Retinal pigment epithelial cell (primary cell): ENCODE measurements around the gene TGM2.
"Not testable (repeated sequence)": the region's sequence is repeated elsewhere in the genome, so short reads cannot be mapped to it uniquely, and the experiment has no call there.

Experiments used
- DNase-seq: peaks from one replicate; pipeline ENCODE4 v3.0.0-alpha.2; 2010; ENCODE audit warnings: low read depth
- H3K4me3 ChIP-seq: 2 replicates; pipeline ENCODE4 v1.5.1; 2011; ENCODE audit warnings: mild to moderate bottlenecking, low read length, control low read depth, moderate library complexity
- CTCF ChIP-seq: conservative IDR thresholded peaks from 2 replicates; pipeline ENCODE4 v1.5.1; 2011; ENCODE audit warnings: low read depth, low read length, control low read depth, inconsistent platforms

Gene TGM2

GRCh38 chr20:38112261-38112929 is 52.7 kb downstream of the TGM2 start:
- no peak overlapping the region for H3K4me3 ChIP-seq
- no peak for TF ChIP-seq CTCF
- no peak for DNase-seq

GRCh38 chr20:38111366-38112232 is 53.5 kb downstream of the TGM2 start:
- H3K4me3 ChIP-seq: no peak overlapping the region
- TF ChIP-seq CTCF: no peak
- no peak for DNase-seq

- no peak overlapping the region for H3K4me3 ChIP-seq
- DNase-seq: no peak
- no peak for TF ChIP-seq CTCF
Measured at GRCh38 chr20:38110525-38111178, 54.4 kb downstream of the TGM2 start.

GRCh38 chr20:38109591-38110524 is 55.2 kb downstream of the TGM2 start:
- H3K4me3 ChIP-seq: no peak overlapping the region
- DNase-seq: peak; percentile 93
- TF ChIP-seq CTCF: no peak

- TF ChIP-seq CTCF: no peak
- no peak for DNase-seq
Measured at GRCh38 chr20:38108986-38109541, 56.0 kb downstream of the TGM2 start.

GRCh38 chr20:38108438-38108985 is 56.6 kb downstream of the TGM2 start:
- H3K4me3 ChIP-seq: no peak overlapping the region
- no peak for TF ChIP-seq CTCF
- DNase-seq: peak; percentile 79

More at GRCh38 chr20:38108986-38109541, 56.0 kb downstream of the TGM2 start:
- H3K4me3 ChIP-seq: no peak overlapping the region

- not testable (repeated sequence) for DNase-seq, H3K4me3 ChIP-seq
Measured at GRCh38 chr20:38107916-38108315, 57.2 kb downstream of the TGM2 start.

- not testable (repeated sequence) for DNase-seq, H3K4me3 ChIP-seq
Measured at GRCh38 chr20:38107386-38107785, 57.7 kb downstream of the TGM2 start.
